Mucosa of descending colon (tissue), 3 donors: ENCODE data around the gene LRRK1. TPM values are rescaled to one million over a fixed set of nuclear protein-coding genes. Genes with fewer than 3 reads are reported as not detected.

ENCODE experiments used
- ATAC-seq: fragments of 200-7000 bp; cut with Tn5 transposase; one replicate; pipeline ENCODE4 v1.9.1; 2020; ENCODE audit warnings: mild to moderate bottlenecking, moderate library complexity
- DNase-seq, 3 donors: peaks; one replicate each; pipeline ENCODE4 v3.0.0-alpha.2; 2020
- H3K36me3 ChIP-seq: fragments of 200-600 bp; one replicate; pipeline ENCODE4 v1.8.0; 2021; ENCODE audit warnings: low read depth, mild to moderate bottlenecking
- H3K4me1 ChIP-seq: fragments of 200-600 bp; one replicate; pipeline ENCODE4 v1.8.0; 2021; ENCODE audit warnings: low read depth, mild to moderate bottlenecking
- H3K4me3 ChIP-seq: fragments of 200-600 bp; one replicate; pipeline ENCODE4 v1.8.0; 2021; ENCODE audit warnings: mild to moderate bottlenecking
- H3K9me3 ChIP-seq: fragments of 200-600 bp; one replicate; pipeline ENCODE4 v1.8.0; 2021; ENCODE audit warnings: mild to moderate bottlenecking
- intact Hi-C, 2 donors: fragments of 100-400 bp; cut with DNase I in 1 of 2; cut with micrococcal nuclease in 1 of 2; formaldehyde crosslinking; loops; one replicate each; pipeline versions ENCODE4 v1.11.0 to v1.11.1; 2022; cut with DNase I, micrococcal nuclease
- total RNA-seq, 3 donors: library from RNA; stranded (reverse); fragmentation: NEBNext Ultra II Directional in 2 of 3; extraction: Animal tissue kit (Norgen Biotek cat#: 25700) in 2 of 3; gene quantifications; one replicate each; pipeline versions ENCODE4 v1.2.1 to v1.2.4, GENCODE V29; 2021 to 2023
- TF ChIP-seq, protein P1 (sequence below): fragments of 200-600 bp; IDR thresholded peaks from one replicate; pipeline ENCODE4 v1.8.0; 2022; ENCODE audit warnings: antibody characterized with exemption, mild to moderate bottlenecking
- donor health status: DM: no; HTN: no; CAD: no; lungs with moderate emphysema.
- donor health status: DM: no; HTN: no; CAD: no.
- donor health status: DM: no; HTN: yes; CAD: no.

LRRK1 gene
- total RNA-seq, 3 donors from 2014 or later = 43.7 to 60.1 (median 50.6) TPM

DNA sequence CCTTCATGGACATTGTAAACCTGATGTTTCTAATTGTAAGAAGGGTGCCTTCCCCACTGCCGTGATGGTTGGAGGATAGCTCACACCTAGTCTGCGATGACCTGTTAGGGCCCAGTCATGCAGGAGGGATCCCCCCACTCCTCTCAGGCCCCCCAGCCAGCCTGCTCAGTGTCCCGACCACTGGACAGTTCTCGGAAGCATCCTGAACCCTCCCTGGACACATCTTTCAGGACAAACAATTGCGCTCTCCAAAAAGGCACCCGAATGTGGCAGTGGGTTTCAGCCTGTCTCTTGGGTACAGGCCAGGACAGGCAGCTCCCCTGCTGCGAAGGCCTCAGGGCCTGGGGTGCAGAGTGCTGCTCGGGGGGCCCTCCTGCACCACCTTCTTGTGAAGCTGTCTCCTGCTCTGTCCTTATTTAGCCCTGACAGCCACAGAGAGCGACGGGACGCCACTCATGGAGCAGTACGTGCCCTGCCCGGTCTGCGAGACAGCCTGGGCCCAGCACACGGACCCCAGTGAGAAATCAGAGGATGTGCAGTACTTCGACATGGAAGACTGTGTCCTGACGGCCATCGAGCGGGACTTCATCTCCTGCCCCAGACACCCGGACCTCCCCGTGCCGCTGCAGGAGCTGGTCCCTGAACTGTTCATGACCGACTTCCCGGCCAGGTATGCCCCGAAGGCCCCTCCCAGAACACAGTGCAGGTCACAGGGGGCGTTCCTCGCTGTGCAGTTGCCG, 132.3 kb downstream of the LRRK1 start:
- DNase-seq = peak in 1 of 3 donors; percentile 0
- no peaks in the 10 kb centered on the region for H3K4me1 ChIP-seq
- no peak overlapping the region for H3K4me3 ChIP-seq
- TF ChIP-seq, protein P1, sequence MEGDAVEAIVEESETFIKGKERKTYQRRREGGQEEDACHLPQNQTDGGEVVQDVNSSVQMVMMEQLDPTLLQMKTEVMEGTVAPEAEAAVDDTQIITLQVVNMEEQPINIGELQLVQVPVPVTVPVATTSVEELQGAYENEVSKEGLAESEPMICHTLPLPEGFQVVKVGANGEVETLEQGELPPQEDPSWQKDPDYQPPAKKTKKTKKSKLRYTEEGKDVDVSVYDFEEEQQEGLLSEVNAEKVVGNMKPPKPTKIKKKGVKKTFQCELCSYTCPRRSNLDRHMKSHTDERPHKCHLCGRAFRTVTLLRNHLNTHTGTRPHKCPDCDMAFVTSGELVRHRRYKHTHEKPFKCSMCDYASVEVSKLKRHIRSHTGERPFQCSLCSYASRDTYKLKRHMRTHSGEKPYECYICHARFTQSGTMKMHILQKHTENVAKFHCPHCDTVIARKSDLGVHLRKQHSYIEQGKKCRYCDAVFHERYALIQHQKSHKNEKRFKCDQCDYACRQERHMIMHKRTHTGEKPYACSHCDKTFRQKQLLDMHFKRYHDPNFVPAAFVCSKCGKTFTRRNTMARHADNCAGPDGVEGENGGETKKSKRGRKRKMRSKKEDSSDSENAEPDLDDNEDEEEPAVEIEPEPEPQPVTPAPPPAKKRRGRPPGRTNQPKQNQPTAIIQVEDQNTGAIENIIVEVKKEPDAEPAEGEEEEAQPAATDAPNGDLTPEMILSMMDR = no peak
- H3K9me3 ChIP-seq = no peaks in the 10 kb centered on the region
- intact Hi-C loops = no loop called here
- H3K36me3 ChIP-seq = no peaks in the 10 kb centered on the region
- no peak for ATAC-seq

DNA sequence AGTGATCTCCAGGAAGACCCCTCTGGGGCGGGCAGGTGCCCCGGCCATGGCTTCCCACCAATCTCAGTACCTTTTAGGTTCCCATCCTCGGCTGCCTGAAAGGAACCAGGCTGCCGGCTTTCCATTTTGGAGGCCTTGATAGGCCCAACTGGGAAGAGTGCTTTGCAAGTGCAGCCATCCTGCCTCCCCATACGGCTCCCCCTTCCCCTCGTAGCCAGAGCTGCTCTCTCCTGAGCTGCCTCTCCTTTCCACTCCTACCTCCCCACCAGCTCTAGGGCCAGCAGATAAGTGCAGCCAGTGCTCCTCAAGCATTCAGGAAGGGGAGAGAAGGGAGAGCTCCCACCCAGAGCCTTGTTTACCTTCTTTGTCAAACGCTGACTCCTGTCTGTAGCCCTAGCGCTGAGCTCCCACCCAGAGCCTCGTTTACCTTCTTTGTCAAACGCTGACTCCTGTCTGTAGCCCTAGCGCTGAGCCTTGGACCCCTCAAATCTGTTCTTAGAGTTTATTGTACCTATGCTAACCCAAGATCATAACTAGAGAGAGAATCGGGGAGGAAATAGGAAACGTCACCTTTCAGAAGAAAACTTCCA, 133.0 kb downstream of the LRRK1 start:
- TF ChIP-seq, protein P1 = no peak

DNA sequence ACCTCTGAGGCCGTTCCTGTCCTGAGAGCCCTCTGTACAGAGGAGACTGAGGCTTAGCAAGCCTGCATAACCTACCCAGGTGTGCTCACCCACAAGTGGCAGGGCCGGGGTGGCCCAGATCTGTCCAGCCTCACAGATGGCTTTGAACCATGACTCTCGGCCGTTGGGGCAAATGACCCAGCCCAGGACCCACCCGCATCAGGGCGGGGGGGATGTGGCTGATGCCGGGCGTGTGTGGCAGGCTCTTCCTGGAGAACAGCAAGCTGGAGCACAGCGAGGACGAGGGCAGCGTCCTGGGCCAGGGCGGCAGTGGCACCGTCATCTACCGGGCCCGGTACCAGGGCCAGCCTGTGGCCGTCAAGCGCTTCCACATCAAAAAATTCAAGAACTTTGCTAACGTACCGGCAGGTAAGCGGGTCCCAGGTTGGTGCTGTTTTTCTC, 133.5 kb downstream of the LRRK1 start:
- no peaks in the 10 kb centered on the region for H3K4me1 ChIP-seq
- DNase-seq (peak in 1 of 3 donors; percentile 15), ATAC-seq (no peak)
- TF ChIP-seq, protein P1 = no peak
- H3K9me3 ChIP-seq = no peaks in the 10 kb centered on the region
- no peak overlapping the region for H3K4me3 ChIP-seq
- intact Hi-C loops = no loop called here
- H3K36me3 ChIP-seq = no peaks in the 10 kb centered on the region

More for the DNA sequence above, 133.0 kb downstream of the LRRK1 start:
- H3K9me3 ChIP-seq = no peaks in the 10 kb centered on the region
- H3K4me1 ChIP-seq = no peaks in the 10 kb centered on the region
- H3K4me3 ChIP-seq = no peak overlapping the region
- H3K36me3 ChIP-seq = no peaks in the 10 kb centered on the region
- no peak for ATAC-seq
- DNase-seq = no peak
- intact Hi-C loops = no loop called here

DNA sequence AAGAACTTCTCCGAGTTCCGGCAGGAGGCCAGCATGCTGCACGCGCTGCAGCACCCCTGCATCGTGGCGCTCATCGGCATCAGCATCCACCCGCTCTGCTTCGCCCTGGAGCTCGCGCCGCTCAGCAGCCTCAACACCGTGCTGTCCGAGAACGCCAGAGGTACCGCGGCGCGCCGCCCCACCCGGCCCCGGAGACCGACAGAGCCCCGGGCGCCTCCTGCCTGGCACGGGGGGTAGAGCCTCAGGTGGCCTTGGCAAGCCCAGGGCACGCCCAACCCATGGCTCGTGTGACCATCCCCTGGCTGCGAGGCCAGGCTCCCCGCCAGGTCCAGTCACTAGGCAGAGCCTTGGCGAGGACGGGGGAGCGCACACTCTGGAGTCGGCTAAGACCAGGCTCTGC, 134.1 kb downstream of the LRRK1 start:
- no peak overlapping the region for H3K4me3 ChIP-seq
- TF ChIP-seq, protein P1 = no peak
- intact Hi-C loops = no loop called here
- no peaks in the 10 kb centered on the region for H3K36me3 ChIP-seq
- ATAC-seq = no peak
- no peaks in the 10 kb centered on the region for H3K4me1 ChIP-seq
- no peaks in the 10 kb centered on the region for H3K9me3 ChIP-seq
- DNase-seq = peak in 1 of 3 donors; percentile 17

DNA sequence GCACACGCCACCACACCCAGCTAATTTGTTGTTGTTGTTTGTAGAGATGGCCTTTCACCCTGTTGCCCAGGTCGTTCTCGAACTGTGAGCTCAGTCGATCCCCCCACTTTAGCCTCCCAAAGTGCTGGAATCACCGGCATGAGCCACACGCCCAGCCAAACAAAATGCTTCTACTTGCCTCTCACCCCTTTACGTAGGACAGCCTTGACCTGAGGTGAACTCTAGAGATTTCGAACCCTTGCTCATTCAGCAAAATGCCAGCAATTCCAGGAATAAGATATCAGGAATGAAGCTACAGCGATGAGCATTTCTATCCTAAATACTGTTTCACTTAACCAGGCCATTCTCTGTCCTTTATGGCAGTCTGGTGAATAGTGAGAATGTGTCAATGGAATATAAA, 135.0 kb downstream of the LRRK1 start:
- H3K4me3 ChIP-seq = no peak overlapping the region

More for the DNA sequence above, 135.0 kb downstream of the LRRK1 start:
- intact Hi-C loops = no loop called here
- Histone ChIP-seq H3K4me1 (no peaks in the 10 kb centered on the region), H3K9me3 (no peaks in the 10 kb centered on the region), H3K36me3 (no peaks in the 10 kb centered on the region)
- ATAC-seq (no peak), DNase-seq (no peak)
- TF ChIP-seq, protein P1 = no peak
